H7 (cell line): ENCODE results near the gene KLK15. TPM values are rescaled to one million over a fixed set of nuclear protein-coding genes. Genes with fewer than 3 reads are reported as not detected.
"Not testable (repeated sequence)": the region's sequence is repeated elsewhere in the genome, so short reads cannot be mapped to it uniquely, and the experiment has no call there.

Experiments used
- DNase-seq: peaks from one replicate; pipeline ENCODE4 v3.0.0; 2012
- H3K27me3 ChIP-seq: 2 replicates; pipeline ENCODE4 v1.6.0; 2011; ENCODE audit warnings: mild to moderate bottlenecking, low read length; ENCODE audit not compliant: control insufficient read depth, insufficient read depth
- H3K36me3 ChIP-seq: replicated peaks from 2 replicates; pipeline ENCODE4 v1.5.1; 2011; ENCODE audit warnings: low read length; ENCODE audit not compliant: control insufficient read depth, insufficient read depth
- H3K4me3 ChIP-seq: 2 replicates; pipeline ENCODE4 v1.5.1; 2011; ENCODE audit warnings: low read depth, mild to moderate bottlenecking, control low read depth, low read length, moderate library complexity; ENCODE audit not compliant: insufficient read depth
- total RNA-seq: library from RNA; depleted of rRNA; stranded (reverse); fragments of >200 nt; shearing (Covaris generic); gene quantifications from 2 replicates; pipeline ENCODE4 v1.2.3, GENCODE V29; 2014

The KLK15 gene
- total RNA-seq, 1 experiment from 2014 or later, result not detected

- H3K36me3 ChIP-seq, result no peaks in the 10 kb centered on the region
- H3K4me3 ChIP-seq, result peak overlapping the region; percentile 27; the same call in 1 of the 2 replicates
- H3K27me3 ChIP-seq, result peaks cover 49% of the 10 kb centered on the region
- peak; percentile 82 for DNase-seq
Observed at GRCh38 chr19:50820549-50821247, 12.7 kb downstream of the KLK15 start.

GRCh38 chr19:50820086-50820485 lies 13.3 kb downstream of the KLK15 start:
- H3K27me3 ChIP-seq, result peaks cover 49% of the 10 kb centered on the region
- peak overlapping the region; percentile 10; the same call in 1 of the 2 replicates for H3K4me3 ChIP-seq
- H3K36me3 ChIP-seq, result no peaks in the 10 kb centered on the region
- no peak for DNase-seq

GRCh38 chr19:50819636-50820035 lies 13.7 kb downstream of the KLK15 start:
- H3K27me3 ChIP-seq, result peaks cover 49% of the 10 kb centered on the region
- no peak overlapping the region for H3K4me3 ChIP-seq
- DNase-seq, result no peak
- H3K36me3 ChIP-seq, result no peaks in the 10 kb centered on the region

- no peak for DNase-seq
- H3K4me3 ChIP-seq, result no peak overlapping the region
- H3K36me3 ChIP-seq, result no peaks in the 10 kb centered on the region
- peaks cover 49% of the 10 kb centered on the region for H3K27me3 ChIP-seq
Observed at GRCh38 chr19:50818859-50819472, 14.4 kb downstream of the KLK15 start.

GRCh38 chr19:50817941-50818858 lies 15.2 kb downstream of the KLK15 start:
- H3K4me3 ChIP-seq, result peak overlapping the region; percentile 77
- peak; percentile 99 for DNase-seq
- no peaks in the 10 kb centered on the region for H3K36me3 ChIP-seq
- peaks cover 49% of the 10 kb centered on the region for H3K27me3 ChIP-seq

GRCh38 chr19:50815439-50815838 lies 17.9 kb downstream of the KLK15 start:
- no peaks in the 10 kb centered on the region for H3K36me3 ChIP-seq
- H3K4me3 ChIP-seq, result no peak overlapping the region
- H3K27me3 ChIP-seq, result peaks cover 31% of the 10 kb centered on the region
- DNase-seq, result no peak

GRCh38 chr19:50814883-50815282 lies 18.5 kb downstream of the KLK15 start:
- DNase-seq, result no peak
- Histone ChIP-seq H3K36me3 (no peaks in the 10 kb centered on the region), H3K27me3 (peaks cover 26% of the 10 kb centered on the region), H3K4me3 (no peak overlapping the region)

- Histone ChIP-seq H3K27me3 (peaks cover 3% of the 10 kb centered on the region; the same call in 1 of the 2 replicates), H3K4me3 (no peak overlapping the region), H3K36me3 (no peaks in the 10 kb centered on the region)
- no peak for DNase-seq
Observed at GRCh38 chr19:50812474-50812873, 20.9 kb downstream of the KLK15 start.

GRCh38 chr19:50811622-50812238 lies 21.6 kb downstream of the KLK15 start:
- DNase-seq, H3K36me3 ChIP-seq, H3K4me3 ChIP-seq, H3K27me3 ChIP-seq: not testable (repeated sequence)

- no peak for DNase-seq
- H3K4me3 ChIP-seq, result no peak overlapping the region
- no peaks in the 10 kb centered on the region; the same call in 1 of the 2 replicates for H3K27me3 ChIP-seq
- no peaks in the 10 kb centered on the region for H3K36me3 ChIP-seq
Observed at GRCh38 chr19:50808856-50809255, 24.5 kb downstream of the KLK15 start.

- H3K27me3 ChIP-seq, result no peaks in the 10 kb centered on the region; the same call in 1 of the 2 replicates
- DNase-seq, result peak; percentile 99
- H3K4me3 ChIP-seq, result peak overlapping the region; percentile 99
- peaks cover 23% of the 10 kb centered on the region for H3K36me3 ChIP-seq
Observed at GRCh38 chr19:50804420-50805272, 28.7 kb downstream of the KLK15 start.

GRCh38 chr19:50803633-50804419 lies 29.5 kb downstream of the KLK15 start:
- DNase-seq, result peak; percentile 86
- Histone ChIP-seq H3K36me3 (peaks cover 30% of the 10 kb centered on the region), H3K27me3 (no peaks in the 10 kb centered on the region; the same call in 1 of the 2 replicates), H3K4me3 (peak overlapping the region; percentile 99)

GRCh38 chr19:50801107-50801506 lies 32.3 kb downstream of the KLK15 start:
- Histone ChIP-seq H3K27me3 (no peaks in the 10 kb centered on the region), H3K36me3 (peaks cover 41% of the 10 kb centered on the region), H3K4me3 (no peak overlapping the region)
- DNase-seq, result no peak
